SK-N-DZ (cell line): ENCODE data around the gene CRYBG1.
"Not testable (repeated sequence)": the region's sequence is repeated elsewhere in the genome, so short reads cannot be mapped to it uniquely, and the experiment has no call there.

Experiments used
- DNase-seq: peaks from one replicate; pipeline ENCODE4 v3.0.0-alpha.2; 2015; ENCODE audit warnings: low spot score

Gene CRYBG1

DNA sequence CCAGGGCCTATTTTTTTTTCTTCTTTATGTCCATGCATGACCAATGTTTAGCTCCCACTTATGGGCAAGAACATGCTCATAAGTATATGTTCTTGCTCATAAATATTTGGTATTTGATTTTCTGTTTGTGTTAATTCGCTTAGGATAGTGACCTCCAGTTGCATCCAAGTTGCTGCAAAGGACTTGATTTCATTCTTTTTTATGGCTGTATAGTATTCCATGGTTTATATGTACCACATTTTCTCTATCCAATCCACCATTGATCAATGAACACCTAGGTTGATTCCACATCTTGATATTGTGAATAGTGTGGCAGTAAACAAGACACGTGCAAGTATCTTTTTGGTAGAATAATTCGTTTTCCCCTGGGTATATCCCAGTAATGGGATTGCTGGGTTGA is 190.6 kb downstream of the CRYBG1 start:
- DNase-seq: no peak

DNA sequence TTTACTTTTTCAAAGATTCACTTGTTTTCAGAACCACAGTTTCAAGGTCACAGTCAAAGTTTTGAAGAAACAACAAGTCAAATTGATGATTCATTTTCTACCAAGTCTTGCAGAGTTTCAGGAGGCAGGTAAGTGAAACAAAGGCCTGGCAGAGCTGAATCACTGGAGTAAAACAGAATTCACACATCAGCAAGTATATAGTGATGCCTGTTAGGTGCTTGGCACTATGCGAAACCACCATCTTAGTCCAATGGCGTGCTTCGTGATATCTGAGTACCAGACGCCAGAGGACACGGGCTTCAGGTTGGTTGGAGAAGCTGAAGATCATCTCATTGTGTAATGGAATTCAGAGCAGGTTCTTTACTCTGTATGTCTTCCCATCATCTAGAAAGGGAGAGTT is 192.9 kb downstream of the CRYBG1 start:
- DNase-seq: no peak

DNA sequence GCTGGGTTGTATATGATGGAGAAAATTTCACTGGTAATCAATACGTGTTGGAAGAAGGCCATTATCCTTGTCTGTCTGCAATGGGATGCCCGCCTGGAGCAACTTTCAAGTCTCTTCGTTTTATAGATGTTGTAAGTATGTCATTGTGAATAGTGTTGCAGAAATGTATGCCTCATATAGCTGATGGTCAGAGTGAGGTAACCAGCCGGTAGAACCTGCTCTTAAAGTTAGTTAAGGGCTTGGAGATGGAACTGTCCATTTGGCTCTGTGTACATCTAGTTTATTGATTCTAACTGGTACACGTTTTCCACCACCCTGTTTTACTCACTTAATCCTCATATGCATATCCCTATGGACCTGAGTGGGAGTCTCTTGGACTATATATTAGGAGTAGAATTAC is 195.2 kb downstream of the CRYBG1 start:
- no peak for DNase-seq

DNA sequence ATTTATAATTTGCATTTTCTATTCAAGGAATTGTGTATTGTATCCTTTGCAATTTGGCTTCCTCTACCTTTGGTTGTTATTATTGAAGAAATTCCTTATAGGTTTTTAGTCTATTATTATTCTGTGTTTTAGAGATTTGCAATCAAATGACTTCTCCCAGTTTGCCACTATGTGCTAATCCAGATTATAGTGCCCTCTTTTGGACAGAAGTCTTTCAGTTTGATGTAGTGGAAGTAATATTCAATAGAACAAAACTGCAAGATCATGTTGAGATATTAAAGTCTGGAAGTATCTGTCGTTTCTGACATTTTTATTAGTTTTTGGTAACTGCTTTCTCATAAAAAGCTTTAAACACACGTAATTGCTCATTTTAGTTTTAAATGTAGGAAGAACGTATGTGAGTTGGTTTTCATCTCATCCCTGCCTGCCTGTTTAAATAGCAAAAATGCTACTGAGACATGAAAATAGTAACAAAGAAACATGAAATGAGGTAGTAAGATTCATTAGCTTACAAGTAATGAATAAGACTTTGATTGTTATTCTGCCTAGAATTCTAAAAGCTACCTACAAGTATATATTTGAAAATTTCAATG is 195.9 kb downstream of the CRYBG1 start:
- DNase-seq: no peak

DNA sequence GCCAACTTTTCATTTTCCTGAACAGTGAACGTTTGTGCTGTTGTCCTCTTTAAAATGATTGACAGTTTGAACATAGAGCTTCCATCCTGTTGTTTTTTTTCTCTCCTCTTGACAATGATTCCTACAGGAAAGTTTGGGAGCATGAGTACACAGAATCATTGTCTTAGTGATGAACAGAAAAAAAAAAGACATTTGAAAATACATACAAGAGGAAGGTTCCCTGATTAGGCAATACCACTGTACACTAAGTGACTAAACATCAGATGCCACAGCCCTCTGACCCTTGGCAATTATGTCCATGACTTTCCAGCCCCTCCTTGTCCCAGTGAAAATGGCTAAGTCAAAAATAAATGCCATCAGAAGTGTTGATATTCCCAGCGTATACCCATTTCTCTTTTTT is 197.3 kb downstream of the CRYBG1 start:
- no peak for DNase-seq

DNA sequence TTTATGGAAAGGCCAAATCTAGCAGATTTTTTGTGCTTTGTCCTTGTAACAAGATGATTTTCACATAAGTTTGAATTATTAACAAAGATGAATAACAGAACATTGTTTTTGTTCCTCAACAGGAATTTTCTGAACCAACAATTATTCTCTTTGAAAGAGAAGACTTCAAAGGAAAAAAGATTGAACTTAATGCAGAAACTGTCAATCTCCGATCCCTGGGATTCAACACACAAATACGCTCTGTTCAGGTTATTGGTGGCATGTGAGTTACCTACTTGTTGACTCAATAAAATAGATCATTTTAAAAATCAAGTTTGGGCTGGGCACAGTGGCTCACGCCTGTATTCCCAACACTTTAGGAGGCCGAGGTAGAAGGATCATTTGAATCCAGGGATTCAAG is 197.8 kb downstream of the CRYBG1 start:
- DNase-seq: no peak

DNA sequence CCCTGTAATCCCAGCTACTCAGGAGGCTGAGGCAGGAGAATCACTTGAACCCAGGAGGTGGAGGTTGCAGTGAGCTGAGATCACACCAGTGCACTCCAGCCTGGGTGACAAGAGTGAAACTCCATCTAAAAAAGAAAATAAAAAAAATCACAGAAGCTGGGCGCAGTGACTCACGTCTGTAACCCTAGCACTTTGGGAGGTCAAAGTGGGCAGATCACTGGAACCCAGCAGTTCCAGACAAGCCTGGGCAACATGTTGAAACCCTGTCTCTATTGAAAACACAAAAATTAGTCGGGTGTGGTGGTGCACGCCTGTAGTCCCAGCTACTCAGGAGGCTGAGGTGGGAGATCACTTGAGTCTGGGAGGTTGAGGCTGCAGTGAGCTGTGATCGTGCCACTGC is 199.1 kb downstream of the CRYBG1 start:
- not testable (repeated sequence) for DNase-seq

DNA sequence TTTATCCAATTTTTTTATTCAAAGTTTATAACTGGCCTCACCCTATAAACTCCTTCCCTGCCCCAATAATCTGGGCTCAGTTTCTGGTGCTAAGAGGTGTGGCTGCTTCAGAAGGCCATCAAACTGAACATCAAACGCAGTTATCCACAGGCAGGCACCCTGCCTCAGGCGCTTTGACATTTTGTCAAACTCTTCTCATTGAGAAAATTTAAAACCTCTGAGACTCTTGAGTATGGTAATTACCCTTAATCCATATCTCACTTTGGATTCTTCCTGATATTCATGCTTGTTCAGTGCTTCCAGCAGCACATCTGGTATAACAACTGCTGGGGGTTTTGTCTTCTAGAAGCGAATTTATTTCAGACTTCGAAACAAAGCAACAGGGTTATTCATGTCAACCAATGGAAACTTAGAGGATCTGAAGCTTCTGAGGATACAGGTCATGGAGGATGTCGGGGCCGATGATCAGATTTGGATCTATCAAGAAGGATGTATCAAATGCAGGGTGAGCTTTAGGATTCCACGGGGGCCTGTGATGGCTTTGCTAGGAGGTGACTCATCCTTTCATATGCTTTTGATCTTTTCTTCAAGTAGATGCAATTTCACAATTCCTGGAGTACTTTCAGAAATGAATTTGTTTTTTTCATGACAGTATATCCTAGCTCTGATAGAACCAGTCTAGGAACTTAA is 200.6 kb downstream of the CRYBG1 start:
- DNase-seq: no peak

DNA sequence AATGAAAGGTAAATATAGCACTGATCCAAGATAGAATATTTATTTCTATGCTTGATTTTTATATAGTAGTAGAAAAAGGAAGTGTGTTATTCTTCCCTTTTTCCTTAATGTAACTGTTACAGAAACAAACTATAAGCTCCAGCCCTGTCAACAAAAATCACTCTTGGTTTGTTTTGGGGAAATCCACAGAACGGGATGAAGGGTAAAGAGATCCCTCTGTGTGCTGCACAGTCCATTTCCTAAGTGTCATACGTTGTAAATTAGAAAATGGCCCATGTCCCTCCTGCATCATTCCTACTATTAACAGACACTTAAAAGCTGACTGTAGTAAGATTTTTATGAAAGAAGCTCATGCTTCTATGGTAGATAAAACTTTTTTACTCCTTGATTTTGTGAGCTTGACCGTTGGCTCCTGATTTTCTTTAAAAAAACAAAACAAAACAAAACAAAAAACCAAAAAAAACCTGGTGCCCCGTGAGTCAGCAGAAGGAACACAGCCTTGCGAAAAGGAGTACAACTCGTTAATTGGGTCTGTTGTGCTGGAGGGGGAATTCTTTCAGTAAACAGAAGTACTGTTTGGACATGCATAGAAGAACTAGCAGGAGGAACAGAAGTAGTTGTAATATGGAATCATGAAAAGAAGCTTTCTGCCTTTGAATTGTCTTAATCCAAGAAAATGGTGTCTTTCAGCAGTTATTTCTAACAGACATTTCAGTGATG is 201.3 kb downstream of the CRYBG1 start:
- DNase-seq: no peak

DNA sequence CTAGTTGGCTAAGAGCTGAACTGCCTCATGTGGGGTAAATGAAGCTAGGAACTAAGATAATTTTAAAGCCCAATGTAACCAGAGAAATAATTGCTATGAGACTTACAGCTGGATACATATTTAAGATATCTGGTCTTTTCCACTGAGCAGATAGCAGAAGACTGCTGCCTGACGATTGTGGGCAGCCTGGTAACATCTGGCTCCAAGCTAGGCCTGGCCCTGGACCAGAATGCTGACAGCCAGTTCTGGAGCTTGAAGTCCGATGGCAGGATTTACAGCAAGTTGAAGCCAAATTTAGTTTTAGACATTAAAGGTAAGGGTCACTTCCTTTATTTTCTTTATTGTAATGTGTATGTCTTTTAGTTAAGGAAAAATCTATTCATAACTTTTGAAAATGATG is 203.1 kb downstream of the CRYBG1 start:
- no peak for DNase-seq

DNA sequence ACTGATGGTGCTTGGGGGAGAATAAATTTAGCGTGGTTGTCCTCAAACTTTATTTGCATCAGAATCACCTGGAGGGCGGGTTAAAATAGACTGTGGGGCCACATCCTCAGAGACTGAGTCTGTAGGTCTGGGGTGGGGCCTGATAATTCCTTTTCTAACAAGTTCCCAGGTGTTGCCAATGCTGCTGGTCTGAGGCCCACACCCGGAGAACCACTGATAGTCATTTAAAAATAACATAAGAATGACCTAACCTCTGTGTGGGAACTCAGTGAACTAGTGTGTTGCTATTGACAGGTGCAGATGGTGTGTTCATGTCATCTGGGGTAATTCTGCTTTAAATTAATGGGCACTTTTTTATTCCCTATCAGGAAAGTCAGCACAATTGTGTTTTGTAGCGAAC is 204.0 kb downstream of the CRYBG1 start:
- no peak for DNase-seq

DNA sequence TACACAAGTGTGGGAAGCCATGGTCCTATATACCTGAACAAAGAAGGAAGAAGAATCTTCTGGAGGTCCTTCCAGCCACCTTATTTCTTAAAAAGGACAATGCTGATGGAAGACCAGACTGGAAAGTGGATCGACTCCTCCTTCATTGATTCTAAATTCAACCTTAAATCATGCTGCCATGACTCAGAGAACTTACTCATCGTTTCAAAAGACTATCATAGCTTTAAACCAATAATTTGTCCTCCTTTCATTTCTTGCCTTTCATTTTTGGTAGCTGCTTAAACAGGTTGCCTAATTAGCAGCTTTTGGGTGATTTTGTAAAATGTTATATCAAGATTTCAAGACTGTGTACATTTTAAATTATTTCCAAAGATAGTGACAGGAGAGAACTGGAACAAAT is 208.0 kb downstream of the CRYBG1 start:
- DNase-seq: no peak

DNA sequence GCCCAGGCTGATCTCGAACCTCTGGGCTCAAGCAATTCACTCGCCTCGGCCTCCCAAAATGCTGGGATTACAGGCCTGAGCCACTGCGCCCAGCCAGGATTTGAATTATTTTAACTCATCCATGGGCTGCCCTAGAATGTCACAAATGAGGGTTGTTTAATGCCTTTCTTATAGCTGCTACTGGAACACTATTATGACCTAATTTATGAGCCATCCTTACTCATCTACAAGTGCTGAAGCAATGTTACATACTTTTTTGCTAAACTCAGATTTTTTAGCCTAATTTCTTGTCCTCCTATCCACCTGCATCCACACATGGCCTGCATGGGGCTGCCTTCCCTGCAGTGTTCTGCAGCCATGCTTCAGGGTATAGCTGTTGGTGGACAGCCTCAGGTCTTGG is 208.9 kb downstream of the CRYBG1 start:
- DNase-seq: no peak

DNA sequence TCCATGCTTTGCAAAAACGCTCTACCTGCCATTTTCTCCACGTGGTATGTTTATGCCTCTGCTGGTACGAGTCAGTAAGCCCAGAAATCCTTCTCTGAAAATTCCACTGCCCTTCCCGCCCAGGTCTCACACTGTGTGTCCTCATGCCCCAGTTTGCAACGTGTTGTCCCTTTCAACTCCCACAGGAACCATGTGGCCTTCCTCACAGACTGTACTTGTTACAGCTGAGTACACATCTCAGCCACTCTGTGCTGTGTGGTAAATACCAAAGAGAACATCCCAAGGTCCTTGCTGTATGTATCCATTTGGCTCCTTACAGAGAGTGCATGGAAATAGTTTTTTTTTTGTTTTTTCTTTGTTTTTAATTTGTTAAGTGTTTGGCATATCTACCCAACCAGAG is 211.9 kb downstream of the CRYBG1 start:
- no peak for DNase-seq

DNA sequence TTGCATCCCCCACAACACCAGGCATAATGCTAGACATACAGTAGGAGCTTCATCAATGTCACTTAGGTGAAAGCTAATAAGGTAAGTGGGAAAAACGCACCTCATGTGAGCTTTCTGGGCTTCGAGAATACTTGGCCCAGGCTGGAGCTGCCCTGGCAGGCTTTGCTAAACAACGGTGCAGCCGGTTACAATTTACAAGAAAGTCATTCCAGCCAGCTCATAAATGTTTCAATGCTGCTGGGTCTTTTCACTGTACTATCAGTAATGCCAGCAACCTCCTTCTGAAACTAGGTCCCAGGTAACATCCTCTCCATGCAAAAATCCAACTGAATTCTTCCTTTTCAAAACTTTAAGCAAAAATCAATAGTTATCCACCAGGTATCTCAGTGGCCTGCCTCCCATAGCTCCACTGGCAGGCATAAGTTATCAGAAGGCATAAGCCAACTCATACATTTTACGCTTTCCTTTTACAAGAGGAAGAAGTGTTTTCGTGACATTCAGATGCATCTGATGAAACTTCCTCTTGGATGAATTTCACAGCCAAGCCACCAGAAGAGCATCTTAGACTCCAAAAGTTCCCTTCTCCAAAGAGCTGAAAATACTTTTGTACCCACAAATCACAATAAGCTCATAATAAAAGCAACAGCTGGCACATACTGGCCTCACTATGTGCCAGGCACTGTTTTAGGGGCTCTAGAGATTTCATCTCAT is 212.5 kb downstream of the CRYBG1 start:
- no peak for DNase-seq

DNA sequence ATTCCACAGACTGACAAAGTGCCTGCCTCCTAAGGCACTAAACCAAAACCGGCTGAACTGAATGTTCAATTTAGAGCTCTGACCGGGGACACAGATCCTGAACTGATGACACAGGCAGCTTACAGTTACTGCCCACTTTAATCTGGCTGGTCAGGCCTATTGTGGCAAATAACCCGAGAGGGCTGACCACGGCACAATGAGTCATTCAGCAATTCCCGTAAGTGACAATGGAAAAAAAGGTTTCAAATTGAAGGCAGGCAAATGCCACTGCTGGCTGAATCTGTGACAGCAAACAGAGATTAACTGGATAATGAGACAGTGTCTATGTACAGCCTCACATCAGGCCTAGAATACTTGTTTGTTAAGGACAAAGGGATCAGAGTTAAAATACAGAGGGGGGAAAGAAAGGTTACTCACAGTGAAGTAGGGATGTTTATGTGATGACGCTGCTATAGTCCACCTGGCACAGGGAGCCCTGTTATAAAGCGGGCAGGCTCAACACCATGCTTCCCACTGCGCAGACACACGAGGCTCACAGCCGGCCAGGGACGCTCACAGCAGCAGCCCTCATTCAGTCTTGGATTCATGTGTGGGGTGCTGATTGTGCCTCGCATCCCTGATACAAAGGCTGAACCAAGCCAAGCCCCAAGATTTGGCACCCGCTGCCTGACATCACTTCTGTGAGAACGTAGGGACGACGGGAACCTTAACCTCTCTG is 214.4 kb downstream of the CRYBG1 start:
- DNase-seq: no peak

DNA sequence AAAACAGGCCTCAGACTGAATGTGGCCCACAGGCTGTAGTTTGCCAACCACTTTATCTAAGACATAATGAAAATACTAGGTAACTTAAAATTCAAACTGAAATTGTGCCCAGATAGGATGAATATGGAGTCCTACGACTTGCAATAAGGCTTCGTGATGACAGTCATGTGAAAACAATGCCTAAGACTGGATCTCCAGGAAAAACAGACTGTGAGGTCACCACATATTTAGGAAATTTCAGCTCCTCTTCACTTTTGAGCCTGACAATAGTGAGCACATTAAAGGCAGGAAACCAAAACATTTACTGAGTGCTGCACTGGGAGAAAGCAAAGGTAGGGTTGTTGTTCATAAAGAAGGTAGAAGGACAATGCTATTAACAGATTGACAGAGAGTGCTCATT is 218.8 kb downstream of the CRYBG1 start:
- DNase-seq: no peak

DNA sequence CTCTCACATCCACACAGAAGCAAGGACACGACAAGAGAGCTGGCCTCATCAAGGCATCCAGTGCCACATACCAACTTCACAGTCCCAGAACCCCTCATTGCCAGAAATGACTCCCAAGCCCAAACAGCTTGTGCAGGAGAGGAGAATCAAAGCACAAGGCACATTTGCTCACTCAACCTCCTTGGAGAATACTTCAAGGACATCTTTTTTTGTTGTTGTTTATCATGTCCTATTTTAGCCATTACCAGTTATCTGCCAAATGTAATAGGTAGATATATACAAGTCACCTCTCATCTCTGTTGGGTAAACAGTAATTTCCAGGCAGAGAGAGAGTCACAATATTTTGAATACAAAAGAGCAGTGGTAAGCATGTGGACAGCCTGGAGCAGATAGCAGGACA is 221.0 kb downstream of the CRYBG1 start:
- no peak for DNase-seq

DNA sequence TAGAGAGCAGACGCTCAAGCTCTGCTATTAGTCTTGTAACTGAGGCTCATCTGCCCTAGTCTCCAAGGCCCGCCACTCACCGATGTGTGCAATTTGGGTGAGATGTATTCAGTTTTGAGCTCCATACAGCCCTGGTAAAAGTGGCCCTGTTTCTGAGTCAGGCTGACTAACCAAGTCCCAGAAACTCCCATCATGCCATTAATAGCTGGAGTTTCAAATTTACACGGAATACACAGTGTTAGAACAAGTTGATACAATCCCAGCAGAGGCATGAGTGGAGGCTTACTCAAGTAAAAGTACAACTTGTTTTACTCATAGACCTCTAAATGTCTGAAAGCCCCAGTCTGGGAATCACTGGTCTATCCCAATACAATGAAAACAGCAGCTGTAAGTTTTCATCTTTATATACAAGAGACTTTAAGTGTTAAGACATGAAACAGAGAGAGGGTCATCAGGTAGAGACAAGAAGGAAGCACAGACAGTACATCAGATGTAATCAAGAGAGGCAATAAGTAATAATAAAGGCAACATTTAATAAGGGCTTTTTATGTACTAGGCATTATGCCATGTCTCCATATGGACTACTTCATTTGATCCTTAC is 226.4 kb downstream of the CRYBG1 start:
- no peak for DNase-seq

DNA sequence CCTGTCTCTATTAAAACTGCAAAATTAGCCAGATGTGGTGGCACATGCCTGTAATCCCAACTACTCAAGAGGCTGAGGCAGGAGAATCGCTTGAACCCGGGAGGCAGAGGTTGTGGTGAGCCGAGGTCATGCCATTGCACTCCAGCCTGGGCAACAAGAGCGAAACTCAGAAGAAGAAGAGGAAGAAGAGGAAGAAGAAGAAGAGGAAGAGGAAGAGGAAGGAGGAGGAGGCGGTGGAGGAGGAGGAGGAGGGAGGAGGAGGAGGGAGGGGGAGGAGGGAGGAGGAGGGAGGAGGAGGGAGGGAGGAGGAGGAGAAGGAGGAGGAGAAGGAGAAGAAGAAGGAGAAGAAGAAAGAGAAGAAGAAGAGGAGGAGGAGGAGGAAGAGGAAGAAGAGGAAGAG is 228.4 kb downstream of the CRYBG1 start:
- DNase-seq: not testable (repeated sequence)

DNA sequence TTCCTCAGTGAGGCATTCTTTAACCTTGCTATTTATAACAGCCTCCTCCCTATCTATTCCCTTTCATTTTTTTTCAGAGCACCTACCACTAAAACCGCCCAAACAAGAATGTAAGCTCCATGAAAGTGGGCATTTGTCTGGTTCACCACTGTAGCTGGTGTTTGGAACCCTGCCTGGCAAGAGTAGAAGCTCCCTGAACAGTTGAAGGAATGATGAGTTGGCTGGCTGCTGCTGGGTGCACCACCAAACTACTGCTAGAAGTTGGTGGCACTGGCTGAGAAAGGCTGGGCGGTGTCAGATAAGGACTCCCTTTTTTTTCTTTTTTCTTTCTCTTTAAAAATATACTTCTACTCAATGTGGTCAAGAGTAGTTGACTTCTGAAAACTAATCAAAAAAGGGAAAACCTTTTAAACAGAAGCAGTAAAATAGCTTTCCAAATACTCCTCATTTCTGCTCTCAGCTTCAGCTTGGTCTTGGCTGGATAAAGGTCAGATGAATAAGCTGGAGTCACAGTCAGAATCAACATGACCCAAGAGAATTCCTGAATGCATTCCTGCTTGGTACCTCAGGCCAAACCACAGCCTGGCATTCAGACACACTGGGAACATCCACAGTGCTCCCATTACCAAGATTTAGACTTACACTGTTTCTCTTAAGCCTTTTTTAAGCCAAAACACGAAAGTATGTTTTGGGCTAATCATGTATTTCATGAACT is 230.8 kb downstream of the CRYBG1 start:
- DNase-seq: no peak
